Suprapubic skin (tissue), 3 donors: ENCODE data around the gene PIK3CD.

ENCODE experiments used
- CTCF ChIP-seq, 2 donors: fragments of 200-600 bp in 1 of 2; fragments of 450-650 bp in 1 of 2; sonication (generic) in 1 of 2; IDR thresholded peaks; one replicate each; pipeline ENCODE4 v1.5.1; 2016 to 2019; ENCODE audit warnings: antibody characterized with exemption in 2 of 2, mild to moderate bottlenecking in 1 of 2, moderate library complexity in 1 of 2
- EP300 ChIP-seq: sonication (generic); formaldehyde crosslinking; IDR thresholded peaks from one replicate; pipeline ENCODE4 v1.6.1; 2017; ENCODE audit warnings: antibody characterized with exemption
- POLR2A ChIP-seq, 2 donors: fragments of 450-650 bp; IDR thresholded peaks; one replicate each; pipeline ENCODE4 v1.6.1; 2017; ENCODE audit warnings: antibody characterized with exemption in 2 of 2, mild to moderate bottlenecking in 2 of 2, moderate library complexity in 2 of 2

- no peak for TF ChIP-seq CTCF (IDR thresholded peaks at IDR 0.05)
- no peak for TF ChIP-seq POLR2A (IDR thresholded peaks at IDR 0.05)
- no peak for TF ChIP-seq EP300
These were observed 47.5 kb upstream of the PIK3CD start for GRCh38 chr1:9603766-9604753.
